Lower leg skin (tissue), 4 donors: ENCODE measurements around the gene TMEM220. TPM values are rescaled to one million over a fixed set of nuclear protein-coding genes. Genes with fewer than 3 reads are reported as not detected.

Source experiments
- DNase-seq, 2 donors: peaks; one replicate each; pipeline ENCODE4 v3.0.0-alpha.2; 2019; ENCODE audit warnings: low spot score in 2 of 2
- H3K4me3 ChIP-seq: fragments of 200-600 bp; sonication (generic); 2 replicates; pipeline ENCODE4 v1.5.1; 2017; ENCODE audit warnings: mild to moderate bottlenecking, low read depth; ENCODE audit not compliant: poor library complexity, severe bottlenecking
- CTCF ChIP-seq, 3 donors: fragments of 450-650 bp; IDR thresholded peaks; one replicate each; pipeline ENCODE4 v1.5.1; 2016; ENCODE audit warnings: antibody characterized with exemption in 3 of 3, mild to moderate bottlenecking in 3 of 3, moderate library complexity in 2 of 3
- POLR2A ChIP-seq, 2 donors: fragments of 450-650 bp; IDR thresholded peaks; one replicate each; pipeline ENCODE4 v1.6.1; 2016 to 2017; ENCODE audit warnings: antibody characterized with exemption in 2 of 2, mild to moderate bottlenecking in 1 of 2, moderate library complexity in 1 of 2
- WGBS, 2 donors: methylation state at CpG; one replicate each; pipeline ENCODE4 v1.1.5; 2018; 5-methylcytosine and 5-hydroxymethylcytosine counted together
- intact Hi-C: fragments of 100-400 bp; cut with DNase I; formaldehyde crosslinking; loops from one replicate; pipeline ENCODE4 v1.15.0; 2023; ENCODE audit warnings: low total_unique reads
- total RNA-seq, 4 donors: library from RNA; depleted of rRNA; stranded (reverse); fragments of >200 nt; gene quantifications; one replicate each; pipeline ENCODE4 v1.1.0, GENCODE V29; 2016

The TMEM220 gene
- total RNA-seq, 4 donors from 2014 or later: 2.8 to 54.5 (median 3.7) TPM

DNA sequence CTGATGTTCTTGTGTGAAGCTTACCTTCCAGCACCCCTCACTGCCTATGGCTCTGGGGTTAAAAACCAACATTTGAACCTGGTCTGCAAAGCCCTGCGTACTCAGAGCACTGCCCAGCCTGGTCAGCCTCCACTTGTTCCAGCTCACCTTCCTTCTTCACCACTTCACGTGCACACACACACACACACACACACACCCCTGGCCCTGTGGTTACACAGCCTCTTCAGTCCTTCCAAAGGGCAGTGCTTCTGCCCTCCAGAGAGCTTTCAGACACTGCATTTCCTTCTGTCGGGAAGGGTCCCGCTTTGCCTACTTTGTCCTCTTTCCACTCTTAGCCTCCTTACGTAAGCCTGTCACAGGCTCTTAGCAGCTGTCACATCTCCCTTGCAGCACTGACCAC is 9.6 kb upstream of the TMEM220 start:
- DNase-seq: peak in 1 of 2 donors; percentile 72

DNA sequence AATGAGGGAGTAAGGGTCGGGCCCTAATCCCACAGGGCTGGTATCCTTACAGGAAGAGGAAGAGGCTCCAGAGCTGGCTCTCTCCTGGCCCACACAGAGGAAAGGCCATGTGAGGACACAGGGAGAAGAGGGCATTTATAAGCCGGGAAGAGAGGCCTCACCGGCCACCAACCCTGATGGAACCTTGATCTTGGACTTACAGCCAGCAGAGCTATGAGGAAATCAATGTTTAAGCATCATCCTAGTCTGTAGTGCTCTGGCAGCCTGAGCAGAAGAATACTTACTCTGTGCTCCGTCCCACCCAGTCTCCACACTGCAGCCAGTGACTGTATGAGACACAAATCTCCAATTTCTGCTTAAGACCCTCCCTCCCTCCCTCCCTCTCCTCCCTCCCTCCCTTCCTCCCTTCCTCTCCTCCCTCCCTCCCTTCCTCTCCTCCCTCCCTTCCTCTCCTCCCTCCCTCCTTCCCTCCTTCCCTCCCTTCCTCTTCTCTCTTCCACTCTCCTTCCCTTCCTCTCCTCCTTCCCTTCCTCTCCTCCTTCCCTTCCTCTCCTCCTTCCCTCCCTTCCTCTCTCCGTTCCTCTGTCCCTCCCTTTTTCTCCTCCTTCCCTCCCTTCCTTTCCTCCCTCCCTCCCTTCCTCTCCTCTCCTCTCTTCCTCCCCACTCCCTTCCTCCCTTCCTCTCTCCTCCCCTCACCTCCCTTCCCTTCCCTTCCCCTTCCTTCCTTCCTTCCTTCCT is 8.9 kb upstream of the TMEM220 start:
- intact Hi-C loops: loop anchor here (2.0 kb wide), 1 partner anchor 106 kb away; no protein-coding TSS in a partner anchor

More for the DNA sequence above, 9.6 kb upstream of the TMEM220 start:
- WGBS, 2 donors: 93 to 96% methylated on average over 5 of the region's 5 CpGs
- intact Hi-C loops: loop anchor here (2.0 kb wide), 1 partner anchor 105 kb away; no protein-coding TSS in a partner anchor
- H3K4me3 ChIP-seq: no peak overlapping the region
- no peak for TF ChIP-seq CTCF (IDR thresholded peaks at IDR 0.05)

DNA sequence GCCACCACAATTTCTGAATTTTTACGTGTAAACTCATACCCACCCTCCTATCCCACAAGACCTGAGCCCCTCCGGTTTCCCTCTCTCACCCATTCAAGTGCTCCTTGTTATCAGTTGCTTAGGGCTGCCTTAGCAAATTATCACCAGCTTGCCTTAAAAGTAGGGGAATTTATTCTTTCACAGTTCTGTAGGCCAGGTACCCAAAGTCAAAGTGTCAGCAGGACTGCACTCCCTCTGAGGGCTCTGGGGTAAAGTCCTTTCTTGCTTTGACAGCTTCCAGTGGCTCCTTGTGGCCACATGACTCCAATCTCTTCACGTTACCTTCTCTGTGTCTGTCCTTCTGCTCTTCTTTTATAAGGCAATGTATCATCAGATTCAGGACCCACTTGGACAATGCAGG is 7.9 kb upstream of the TMEM220 start:
- no peak overlapping the region for H3K4me3 ChIP-seq
- DNase-seq: no peak
- intact Hi-C loops: loop anchor here (2.0 kb wide), 1 partner anchor 107 kb away; no protein-coding TSS in a partner anchor
- WGBS, 2 donors: 89 to 90% methylated on average over 3 of the region's 3 CpGs
- TF ChIP-seq CTCF (IDR thresholded peaks at IDR 0.05): no peak
- TF ChIP-seq POLR2A (IDR thresholded peaks at IDR 0.05): no peak

More for the DNA sequence above, 8.9 kb upstream of the TMEM220 start:
- DNase-seq: peak in 1 of 2 donors; percentile 85
- 51 to 59% methylated on average over 5 of the region's 5 CpGs for WGBS, 2 donors
- TF ChIP-seq POLR2A (IDR thresholded peaks at IDR 0.05) (no peak), CTCF (IDR thresholded peaks at IDR 0.05) (no peak)
- H3K4me3 ChIP-seq: no peak overlapping the region

GRCh38 chr17:10737168-10737622 is 7.4 kb upstream of the TMEM220 start:
- peak; percentile 53 to 91 for DNase-seq
- 7% methylated on average over 6 of the region's 6 CpGs for WGBS, 2 donors
- TF ChIP-seq CTCF (IDR thresholded peaks at IDR 0.05): peak in 1 of 3 donors; percentile 80
- TF ChIP-seq POLR2A (IDR thresholded peaks at IDR 0.05): no peak

DNA sequence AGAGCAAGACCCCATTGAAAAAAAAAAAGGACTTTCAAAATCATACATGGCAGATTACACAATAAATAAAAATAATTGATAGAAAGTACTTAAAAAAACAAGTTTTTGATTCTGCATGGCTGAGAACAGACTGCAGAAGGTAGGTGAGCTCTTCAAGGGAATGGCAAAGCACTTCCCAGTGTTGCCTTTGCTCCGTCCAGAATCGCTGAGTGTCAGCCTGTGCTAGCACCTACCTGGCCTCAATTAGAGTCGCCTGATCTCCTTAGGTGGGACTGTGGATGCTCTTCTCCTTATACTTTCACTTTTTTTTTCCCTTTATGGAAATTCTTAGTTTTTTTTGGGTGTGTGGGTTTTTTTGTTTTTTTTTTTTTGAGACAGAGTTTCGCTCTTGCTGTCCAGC is 6.0 kb upstream of the TMEM220 start:
- TF ChIP-seq POLR2A (IDR thresholded peaks at IDR 0.05) (no peak), CTCF (IDR thresholded peaks at IDR 0.05) (no peak)
- peak in 1 of 2 donors; percentile 60 for DNase-seq
- WGBS, 2 donors: 86 to 93% methylated on average over 4 of the region's 4 CpGs
- intact Hi-C loops: no loop called here
- no peak overlapping the region for H3K4me3 ChIP-seq

More at GRCh38 chr17:10737168-10737622, 7.4 kb upstream of the TMEM220 start:
- no peak overlapping the region for H3K4me3 ChIP-seq
- intact Hi-C loops: no loop called here
